ENCODE data around the gene KIAA1210. TPM values are rescaled to one million over a fixed set of nuclear protein-coding genes. Genes with fewer than 3 reads are reported as not detected.

The KIAA1210 gene
- total RNA-seq, 1 experiment from 2014 or later: not detected

DNA sequence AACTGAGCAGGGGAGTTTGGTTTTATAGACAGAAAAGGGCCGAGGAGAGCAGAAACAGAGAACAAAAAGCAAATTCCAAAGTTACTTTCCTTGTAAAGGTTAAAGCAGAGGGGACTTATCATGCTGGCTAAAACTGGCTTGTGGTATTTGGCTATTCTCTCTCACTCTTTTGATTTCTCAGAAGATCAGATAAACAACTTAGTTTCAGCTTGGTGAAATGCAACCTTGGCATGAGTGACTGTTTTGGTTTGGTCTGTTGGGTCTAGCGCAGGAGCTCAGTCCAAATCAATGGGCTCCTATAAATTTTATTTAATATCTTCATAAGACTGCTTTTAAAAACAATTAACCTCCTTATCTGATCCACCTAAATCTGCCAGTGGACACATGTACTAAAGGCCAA lies 47.3 kb upstream of the KIAA1210 start:
- no peak for ATAC-seq
- POLR2A ChIA-PET: no interaction called here

More for the DNA sequence above, 47.3 kb upstream of the KIAA1210 start:
- ChIA-PET RAD21 (ENCODE audit: low non-redundant PET in 1 of 2, low total read pairs in 2 of 2, uncharacterized antibody in 2 of 2, unreplicated experiment in 2 of 2) (no interaction called here), CTCF (no interaction called here)
- no TSS peak for BruUV-seq (replicated peaks)
- no peak overlapping the region for H2AFZ ChIP-seq (ENCODE audit: low read depth, low read length, poor library complexity, severe bottlenecking)
- H4K20me1 ChIP-seq (ENCODE audit: insufficient read depth): no peaks in the 10 kb centered on the region
- intact Hi-C loops (cut with micrococcal nuclease): no loop called here
- H3K9ac ChIP-seq (ENCODE audit: low read length): no peak overlapping the region
- H3K27me3 ChIP-seq (ENCODE audit: insufficient read depth, low read length): no peaks in the 10 kb centered on the region
- no peak for TF ChIP-seq POLR2AphosphoS5 (IDR thresholded peaks at IDR 0.05; ENCODE audit: low read depth, low read length)
- TF ChIP-seq RAD21 (IDR thresholded peaks at IDR 0.05; ENCODE audit: low read depth): no peak
- TF ChIP-seq FOSL1 (IDR thresholded peaks at IDR 0.05; ENCODE audit: low read depth): no peak
- no peak for TF ChIP-seq SP1 (IDR thresholded peaks at IDR 0.05; ENCODE audit: low read depth)
- no peak for TF ChIP-seq EZH2 (IDR thresholded peaks at IDR 0.05)
- no peak for TF ChIP-seq EGR1 (IDR thresholded peaks at IDR 0.05; ENCODE audit: low read depth)
- no peak for TF ChIP-seq SIN3A (IDR thresholded peaks at IDR 0.05; ENCODE audit: low read depth)
- TF ChIP-seq, protein P1, sequence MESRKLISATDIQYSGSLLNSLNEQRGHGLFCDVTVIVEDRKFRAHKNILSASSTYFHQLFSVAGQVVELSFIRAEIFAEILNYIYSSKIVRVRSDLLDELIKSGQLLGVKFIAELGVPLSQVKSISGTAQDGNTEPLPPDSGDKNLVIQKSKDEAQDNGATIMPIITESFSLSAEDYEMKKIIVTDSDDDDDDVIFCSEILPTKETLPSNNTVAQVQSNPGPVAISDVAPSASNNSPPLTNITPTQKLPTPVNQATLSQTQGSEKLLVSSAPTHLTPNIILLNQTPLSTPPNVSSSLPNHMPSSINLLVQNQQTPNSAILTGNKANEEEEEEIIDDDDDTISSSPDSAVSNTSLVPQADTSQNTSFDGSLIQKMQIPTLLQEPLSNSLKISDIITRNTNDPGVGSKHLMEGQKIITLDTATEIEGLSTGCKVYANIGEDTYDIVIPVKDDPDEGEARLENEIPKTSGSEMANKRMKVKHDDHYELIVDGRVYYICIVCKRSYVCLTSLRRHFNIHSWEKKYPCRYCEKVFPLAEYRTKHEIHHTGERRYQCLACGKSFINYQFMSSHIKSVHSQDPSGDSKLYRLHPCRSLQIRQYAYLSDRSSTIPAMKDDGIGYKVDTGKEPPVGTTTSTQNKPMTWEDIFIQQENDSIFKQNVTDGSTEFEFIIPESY (IDR thresholded peaks at IDR 0.05; ENCODE audit: extremely low read depth, insufficient replicate concordance, low read length): no peak
- no peak for TF ChIP-seq ATF3 (IDR thresholded peaks at IDR 0.05)
- no peak for TF ChIP-seq JUND (IDR thresholded peaks at IDR 0.05)
- TF ChIP-seq ELF1 (IDR thresholded peaks at IDR 0.05; ENCODE audit: borderline replicate concordance, low read depth): no peak
- TF ChIP-seq POLR2A (IDR thresholded peaks at IDR 0.05; ENCODE audit: borderline replicate concordance, extremely low read depth, insufficient read depth, insufficient read length): no peak
- TF ChIP-seq ZFX (IDR thresholded peaks at IDR 0.05): no peak
- no peak for TF ChIP-seq CTCF (IDR thresholded peaks at IDR 0.05 in 2 of 3, conservative IDR thresholded peaks at IDR 0.05 in 1 of 3; ENCODE audit: borderline replicate concordance in 1 of 3, insufficient read depth in 1 of 3, low read depth in 2 of 3, low read length in 2 of 3)
- TF ChIP-seq CBX3 (IDR thresholded peaks at IDR 0.05; ENCODE audit: low read depth): no peak
- TF ChIP-seq YY1 (IDR thresholded peaks at IDR 0.05; ENCODE audit: extremely low read depth, insufficient replicate concordance, low read depth, low read length): no peak
- H3K36me3 ChIP-seq (ENCODE audit: control insufficient read depth in 1 of 2, insufficient read depth in 2 of 2, low read length in 2 of 2): no peaks in the 10 kb centered on the region
- no peak overlapping the region for H3K27ac ChIP-seq (ENCODE audit: low read depth, low read length)
- H3K79me2 ChIP-seq (ENCODE audit: insufficient read depth, low read length): no peaks in the 10 kb centered on the region
- no peak overlapping the region for H3K4me3 ChIP-seq (replicated peaks in 1 of 2; ENCODE audit: low read depth in 1 of 2, low read length in 2 of 2)
- H3K4me2 ChIP-seq (ENCODE audit: low read length): no peak overlapping the region
- DNase-seq (ENCODE audit: low read depth, low spot score): no peak
- H3K9me2 ChIP-seq (ENCODE audit: insufficient read depth): no peaks in the 10 kb centered on the region
- H3K4me1 ChIP-seq (ENCODE audit: control insufficient read depth in 1 of 2, insufficient read depth in 2 of 2, low read length in 2 of 2): no peaks in the 10 kb centered on the region
- no peaks in the 10 kb centered on the region for H3K9me3 ChIP-seq (ENCODE audit: control insufficient read depth in 1 of 2, insufficient read depth in 1 of 2, low read depth in 1 of 2, low read length in 2 of 2)
